Left lung (tissue), 10 donors: ENCODE measurements around the gene KTI12. TPM values are rescaled to one million over a fixed set of nuclear protein-coding genes. Genes with fewer than 3 reads are reported as not detected.
A peak's percentile ranks its signal among the peaks of the same experiment; 100 is the strongest.

Source experiments
- ATAC-seq: fragments of 200-7000 bp; cut with Tn5 transposase; one replicate; pipeline ENCODE4 v1.9.1; 2020; ENCODE audit warnings: moderate library complexity
- DNase-seq, 4 donors: peaks; one replicate each; pipeline ENCODE4 v3.0.0-alpha.2; 2013 to 2020
- H3K27ac ChIP-seq, 2 donors: fragments of 200-600 bp; sonication (generic) in 1 of 2; one replicate each; pipeline versions ENCODE4 v1.5.0 to v1.8.0; 2020 to 2021
- H3K27me3 ChIP-seq, 2 donors: fragments of 200-600 bp; sonication (generic) in 1 of 2; one replicate each; pipeline versions ENCODE4 v1.5.0 to v1.8.0; 2020 to 2021
- H3K36me3 ChIP-seq, 2 donors: fragments of 200-600 bp; sonication (generic) in 1 of 2; one replicate each; pipeline versions ENCODE4 v1.5.0 to v1.8.0; 2020 to 2021
- H3K4me1 ChIP-seq, 2 donors: fragments of 200-600 bp; one replicate each; pipeline ENCODE4 v1.8.0; 2021
- H3K4me3 ChIP-seq, 2 donors: fragments of 200-600 bp; sonication (generic) in 1 of 2; one replicate each; pipeline versions ENCODE4 v1.5.0 to v1.8.0; 2020 to 2021; ENCODE audit warnings: mild to moderate bottlenecking in 1 of 2
- H3K9me3 ChIP-seq, 2 donors: fragments of 200-600 bp; sonication (generic) in 1 of 2; one replicate each; pipeline versions ENCODE4 v1.5.0 to v1.8.0; 2020 to 2021
- CTCF ChIP-seq, 2 donors: fragments of 200-600 bp; sonication (generic) in 1 of 2; IDR thresholded peaks; one replicate each; pipeline versions ENCODE4 v1.5.0 to v1.8.0; 2021; ENCODE audit warnings: antibody characterized with exemption in 2 of 2
- intact Hi-C, 2 donors: fragments of 100-400 bp; cut with DNase I; formaldehyde crosslinking; loops; one replicate each; pipeline versions ENCODE4 v1.11.2 to v1.14.2; 2022
- polyA plus RNA-seq, 6 donors: library from polyadenylated mRNA; unstranded; fragments of 120-200 nt; gene quantifications; one replicate each; pipeline ENCODE4 v1.2.1, GENCODE V29; 2013; ENCODE audit not compliant: insufficient read length in 6 of 6
- total RNA-seq, 2 donors: library from RNA; stranded (reverse); fragmentation: NEBNext Ultra II Directional; extraction: Animal tissue kit (Norgen Biotek cat#: 25700); gene quantifications; one replicate each; pipeline ENCODE4 v1.2.1, GENCODE V29; 2021
- donor health status: DM: no; HTN: yes; CAD: no.
- donor health status: DM: no; HTN: no; CAD: no.

KTI12 gene
- total and polyA plus RNA-seq, 8 donors: 3.8 to 8.6 (median 5.4) TPM

DNA sequence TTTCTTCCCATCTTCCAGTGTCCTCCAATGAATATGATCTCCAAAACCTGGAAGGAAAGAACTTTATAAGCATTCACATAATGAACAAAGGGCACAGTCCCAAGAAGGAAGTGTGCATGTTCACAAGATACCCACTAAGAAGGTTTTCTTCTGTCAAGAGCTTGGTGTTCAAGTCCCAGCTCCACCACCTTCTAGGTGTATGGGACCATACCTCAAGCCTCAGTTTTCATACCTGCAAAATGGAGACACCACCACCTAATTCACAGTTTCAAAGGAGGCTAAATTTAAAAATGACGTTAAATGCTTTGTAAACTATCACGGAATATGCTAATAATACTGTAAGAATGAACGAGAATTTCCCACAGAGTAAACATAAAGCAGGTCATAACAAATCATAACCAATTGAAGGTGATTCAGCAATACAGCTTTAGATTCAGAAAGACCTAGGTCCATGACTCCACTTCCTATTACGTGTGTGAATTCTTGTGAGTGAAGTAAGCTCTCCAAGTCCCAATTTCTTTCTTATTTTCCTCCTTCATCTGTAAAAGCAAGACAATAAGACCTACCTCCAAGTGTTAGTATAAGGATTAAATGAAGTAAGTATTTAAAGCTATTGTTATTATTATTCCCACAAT is 8.1 kb upstream of the KTI12 start:
- DNase-seq: no peak
- intact Hi-C loops: no loop called here
- no peak for TF ChIP-seq CTCF (IDR thresholded peaks at IDR 0.05)

DNA sequence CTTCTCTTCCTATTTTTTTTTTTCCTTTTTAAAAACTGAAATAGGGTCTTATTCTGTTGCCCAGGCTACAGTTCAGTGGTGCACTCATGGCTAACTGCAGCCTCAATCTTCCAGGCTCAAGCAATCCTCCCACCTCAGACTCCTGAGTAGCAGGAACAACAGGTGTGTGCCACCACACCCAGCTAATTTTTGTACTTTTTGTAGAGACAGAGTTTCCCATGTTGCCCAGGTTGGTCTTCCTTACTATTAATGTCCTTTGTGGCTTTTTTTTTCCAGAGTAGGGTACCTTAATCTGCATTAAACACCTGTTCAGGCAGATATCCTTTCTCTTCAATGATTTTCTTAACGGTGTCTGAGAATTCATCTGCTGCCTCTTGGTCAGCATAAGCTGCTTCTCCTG is 4.3 kb upstream of the KTI12 start:
- H3K36me3 ChIP-seq: peaks cover 0 to 47% of the 10 kb centered on the region in 2 donors
- H3K4me1 ChIP-seq: peaks cover 0 to 6% of the 10 kb centered on the region in 2 donors
- DNase-seq: no peak
- intact Hi-C loops: no loop called here
- ATAC-seq: no peak
- no peak overlapping the region for H3K4me3 ChIP-seq
- no peaks in the 10 kb centered on the region for H3K27me3 ChIP-seq
- H3K27ac ChIP-seq: no peak overlapping the region
- no peak for TF ChIP-seq CTCF (IDR thresholded peaks at IDR 0.05)
- no peaks in the 10 kb centered on the region for H3K9me3 ChIP-seq

More for the DNA sequence above, 8.1 kb upstream of the KTI12 start:
- Histone ChIP-seq H3K27me3 (no peaks in the 10 kb centered on the region), H3K4me3 (no peak overlapping the region), H3K4me1 (no peaks in the 10 kb centered on the region), H3K27ac (no peak overlapping the region), H3K9me3 (no peaks in the 10 kb centered on the region), H3K36me3 (peaks cover 0 to 47% of the 10 kb centered on the region in 2 donors)
- ATAC-seq: no peak

DNA sequence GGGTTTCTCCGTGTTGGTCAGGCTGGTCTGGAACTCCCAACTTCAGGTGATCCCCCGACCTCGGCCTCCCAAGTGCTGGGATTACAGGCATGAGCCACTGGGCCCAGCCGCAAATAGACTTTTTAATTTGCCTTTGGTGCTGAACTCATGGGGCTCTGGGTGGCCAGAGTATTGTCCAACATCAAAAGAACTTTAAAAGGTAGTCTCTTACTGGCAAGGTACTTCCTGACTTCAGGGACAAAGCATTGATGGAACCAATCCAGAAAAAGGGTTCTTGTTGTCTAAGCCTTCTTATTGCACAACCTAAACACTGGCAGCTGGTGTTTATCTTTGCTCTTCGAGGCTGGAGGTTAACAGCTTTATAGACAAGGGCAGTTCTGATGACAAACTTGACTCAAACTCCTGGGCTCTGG is 3.8 kb upstream of the KTI12 start:
- Histone ChIP-seq H3K9me3 (no peaks in the 10 kb centered on the region), H3K27ac (no peak overlapping the region), H3K27me3 (no peaks in the 10 kb centered on the region), H3K4me1 (peaks cover 3 to 11% of the 10 kb centered on the region in 2 donors), H3K4me3 (no peak overlapping the region), H3K36me3 (peaks cover 0 to 47% of the 10 kb centered on the region in 2 donors)
- DNase-seq (no peak), ATAC-seq (peak; percentile 47)
- intact Hi-C loops: no loop called here
- no peak for TF ChIP-seq CTCF (IDR thresholded peaks at IDR 0.05)

- intact Hi-C loops: no loop called here
- peak overlapping the region in 1 of 2 donors; percentile 75 for H3K4me3 ChIP-seq
- peaks cover 0 to 19% of the 10 kb centered on the region in 2 donors for H3K36me3 ChIP-seq
- ATAC-seq: no peak
- no peak for DNase-seq
- no peak for TF ChIP-seq CTCF (IDR thresholded peaks at IDR 0.05)
- H3K27me3 ChIP-seq: no peaks in the 10 kb centered on the region
- H3K4me1 ChIP-seq: peaks cover 14 to 37% of the 10 kb centered on the region in 2 donors
- peak overlapping the region; percentile 87 to 93 for H3K27ac ChIP-seq
- no peaks in the 10 kb centered on the region for H3K9me3 ChIP-seq
Measured at GRCh38 chr1:52034050-52034384, 407 bp upstream of the KTI12 start.

GRCh38 chr1:52032785-52033131 is 852 bp downstream of the KTI12 start:
- ATAC-seq (peak; percentile 71), DNase-seq (peak in 2 of 4 donors; percentile 60 to 78)
- TF ChIP-seq CTCF (IDR thresholded peaks at IDR 0.05): no peak
- H3K27me3 ChIP-seq: no peaks in the 10 kb centered on the region
- H3K4me3 ChIP-seq: peak overlapping the region; percentile 75 to 92
- no peaks in the 10 kb centered on the region for H3K9me3 ChIP-seq
- intact Hi-C loops: no loop called here
- H3K4me1 ChIP-seq: peaks cover 14 to 45% of the 10 kb centered on the region in 2 donors
- peaks cover 0 to 14% of the 10 kb centered on the region in 2 donors for H3K36me3 ChIP-seq
- peak overlapping the region; percentile 87 to 93 for H3K27ac ChIP-seq
